GM19351 (cell line): ENCODE results near the gene MYOD1.

Experiments
- ATAC-seq: cut with Tn5 transposase; IDR thresholded peaks from one replicate; pipeline ENCODE4 v1.9.1; 2021; ENCODE audit warnings: mild to moderate bottlenecking, moderate library complexity; ENCODE audit not compliant: unreplicated experiment

The MYOD1 gene

GRCh38 chr11:17719028-17719937 lies at the start of gene MYOD1:
MYOD1 (plus strand) TSS chr11:17719571; CDS start chr11:17719783, 212 bp downstream.
- ATAC-seq, result no peak

GRCh38 chr11:17672469-17672868 lies 46.9 kb upstream of the MYOD1 start:
- no peak for ATAC-seq

GRCh38 chr11:17673951-17674350 lies 45.4 kb upstream of the MYOD1 start:
- no peak for ATAC-seq

GRCh38 chr11:17682848-17683247 lies 36.5 kb upstream of the MYOD1 start:
- ATAC-seq, result no peak

GRCh38 chr11:17683377-17684161 lies 35.8 kb upstream of the MYOD1 start:
- no peak for ATAC-seq

GRCh38 chr11:17684550-17684949 lies 34.8 kb upstream of the MYOD1 start:
- no peak for ATAC-seq

- no peak for ATAC-seq
Measured at GRCh38 chr11:17686231-17686980, 33.0 kb upstream of the MYOD1 start.

GRCh38 chr11:17687946-17688670 lies 31.3 kb upstream of the MYOD1 start:
- ATAC-seq, result no peak

- ATAC-seq, result no peak
Measured at GRCh38 chr11:17691550-17691949, 27.8 kb upstream of the MYOD1 start.

- no peak for ATAC-seq
Measured at GRCh38 chr11:17691976-17692375, 27.4 kb upstream of the MYOD1 start.

- no peak for ATAC-seq
Measured at GRCh38 chr11:17692931-17693330, 26.4 kb upstream of the MYOD1 start.

- ATAC-seq, result no peak
Measured at GRCh38 chr11:17693531-17693930, 25.8 kb upstream of the MYOD1 start.

- no peak for ATAC-seq
Measured at GRCh38 chr11:17694494-17695110, 24.8 kb upstream of the MYOD1 start.

GRCh38 chr11:17695454-17696441 lies 23.6 kb upstream of the MYOD1 start:
- ATAC-seq, result no peak

GRCh38 chr11:17696741-17697140 lies 22.6 kb upstream of the MYOD1 start:
- no peak for ATAC-seq

- no peak for ATAC-seq
Measured at GRCh38 chr11:17697175-17697949, 22.0 kb upstream of the MYOD1 start.

GRCh38 chr11:17699147-17700114 lies 19.9 kb upstream of the MYOD1 start:
- no peak for ATAC-seq
